ENCODE results near the gene PARVG. TPM values are rescaled to one million over a fixed set of nuclear protein-coding genes. Genes with fewer than 3 reads are reported as not detected.
"Not testable (repeated sequence)": the region's sequence is repeated elsewhere in the genome, so short reads cannot be mapped to it uniquely, and the experiment has no call there.

PARVG gene
- total RNA-seq, 1 donor from 2014 or later: not detected

GRCh38 chr22:44234372-44234771, 53.6 kb downstream of the PARVG start:
- DNase-seq (ENCODE audit: extremely low read depth, low read depth, low spot score): not testable (repeated sequence)

GRCh38 chr22:44237290-44237689, 56.6 kb downstream of the PARVG start:
- no peak for DNase-seq (ENCODE audit: extremely low read depth, low read depth, low spot score)

- not testable (repeated sequence) for DNase-seq (ENCODE audit: extremely low read depth, low read depth, low spot score)
Observed at GRCh38 chr22:44241121-44241520, 60.4 kb downstream of the PARVG start.

GRCh38 chr22:44242946-44243724, 62.4 kb downstream of the PARVG start:
- no peak for DNase-seq (ENCODE audit: extremely low read depth, low read depth, low spot score)

- DNase-seq (ENCODE audit: extremely low read depth, low read depth, low spot score): no peak
Observed at GRCh38 chr22:44243761-44244160, 63.0 kb downstream of the PARVG start.

- DNase-seq (ENCODE audit: extremely low read depth, low read depth, low spot score): no peak
Observed at GRCh38 chr22:44244265-44244822, 63.6 kb downstream of the PARVG start.

GRCh38 chr22:44245438-44245837, 64.7 kb downstream of the PARVG start:
- DNase-seq (ENCODE audit: extremely low read depth, low read depth, low spot score): no peak

- no peak for DNase-seq (ENCODE audit: extremely low read depth, low read depth, low spot score)
Observed at GRCh38 chr22:44245867-44246266, 65.1 kb downstream of the PARVG start.

- DNase-seq (ENCODE audit: extremely low read depth, low read depth, low spot score): no peak
Observed at GRCh38 chr22:44246615-44247326, 66.0 kb downstream of the PARVG start.

- DNase-seq (ENCODE audit: extremely low read depth, low read depth, low spot score): no peak
Observed at GRCh38 chr22:44247346-44247745, 66.6 kb downstream of the PARVG start.

- no peak for DNase-seq (ENCODE audit: extremely low read depth, low read depth, low spot score)
Observed at GRCh38 chr22:44247923-44248892, 67.5 kb downstream of the PARVG start.

GRCh38 chr22:44248926-44249325, 68.2 kb downstream of the PARVG start:
- no peak for DNase-seq (ENCODE audit: extremely low read depth, low read depth, low spot score)

GRCh38 chr22:44249376-44250147, 68.8 kb downstream of the PARVG start:
- DNase-seq (ENCODE audit: extremely low read depth, low read depth, low spot score): no peak

- no peak for DNase-seq (ENCODE audit: extremely low read depth, low read depth, low spot score)
Observed at GRCh38 chr22:44254811-44255210, 74.1 kb downstream of the PARVG start.

- no peak for DNase-seq (ENCODE audit: extremely low read depth, low read depth, low spot score)
Observed at GRCh38 chr22:44256085-44256484, 75.4 kb downstream of the PARVG start.

GRCh38 chr22:44256556-44257485, 76.1 kb downstream of the PARVG start:
- no peak for DNase-seq (ENCODE audit: extremely low read depth, low read depth, low spot score)
